ENCODE measurements around the gene PID1.

- no peak for TF ChIP-seq POLR2AphosphoS5 (IDR thresholded peaks at IDR 0.05)
- no peak for TF ChIP-seq POLR2A (IDR thresholded peaks at IDR 0.05)
These were observed 249.0 kb downstream of the PID1 start for GRCh38 chr2:229022071-229022470.
